Parathyroid adenoma (tissue), 2 donors: Measurements from ENCODE around the gene SLC1A3.

Experiments used
- H2AFZ ChIP-seq: fragments of 300-600 bp; sonication (generic); one replicate; pipeline ENCODE4 v1.7.0; 2017; ENCODE audit warnings: antibody characterized with exemption, mild to moderate bottlenecking
- H3K27ac ChIP-seq: fragments of 300-600 bp; sonication (generic); one replicate; pipeline ENCODE4 v1.7.0; 2017
- H3K27me3 ChIP-seq: fragments of 300-600 bp; sonication (generic); one replicate; pipeline ENCODE4 v1.7.0; 2017; ENCODE audit warnings: low read length; ENCODE audit not compliant: control insufficient read depth, insufficient read depth
- H3K36me3 ChIP-seq: fragments of 300-600 bp; sonication (generic); one replicate; pipeline ENCODE4 v1.7.0; 2017; ENCODE audit warnings: low read length; ENCODE audit not compliant: control insufficient read depth, insufficient read depth
- H3K4me1 ChIP-seq: fragments of 300-600 bp; sonication (generic); one replicate; pipeline ENCODE4 v1.7.0; 2017; ENCODE audit warnings: control low read depth
- H3K4me2 ChIP-seq: fragments of 300-600 bp; sonication (generic); one replicate; pipeline ENCODE4 v1.7.0; 2017; ENCODE audit warnings: low read length
- H3K4me3 ChIP-seq: fragments of 300-600 bp; sonication (generic); one replicate; pipeline ENCODE4 v1.7.0; 2017; ENCODE audit warnings: low read depth, low read length
- H3K79me2 ChIP-seq: fragments of 300-600 bp; sonication (generic); one replicate; pipeline ENCODE4 v1.7.0; 2017; ENCODE audit warnings: control low read depth
- H3K9ac ChIP-seq: fragments of 300-600 bp; sonication (generic); one replicate; pipeline ENCODE4 v1.7.0; 2017; ENCODE audit warnings: mild to moderate bottlenecking
- H3K9me3 ChIP-seq: fragments of 300-600 bp; sonication (generic); one replicate; pipeline ENCODE4 v1.7.0; 2017; ENCODE audit warnings: low read length; ENCODE audit not compliant: control insufficient read depth
- TF ChIP-seq, protein P1 (sequence below): fragments of 300-600 bp; sonication (generic); IDR thresholded peaks from one replicate; pipeline ENCODE4 v1.7.0; 2017; ENCODE audit warnings: antibody characterized with exemption, mild to moderate bottlenecking
- donor health status: primary hyperparathyroidism.

Gene SLC1A3

DNA sequence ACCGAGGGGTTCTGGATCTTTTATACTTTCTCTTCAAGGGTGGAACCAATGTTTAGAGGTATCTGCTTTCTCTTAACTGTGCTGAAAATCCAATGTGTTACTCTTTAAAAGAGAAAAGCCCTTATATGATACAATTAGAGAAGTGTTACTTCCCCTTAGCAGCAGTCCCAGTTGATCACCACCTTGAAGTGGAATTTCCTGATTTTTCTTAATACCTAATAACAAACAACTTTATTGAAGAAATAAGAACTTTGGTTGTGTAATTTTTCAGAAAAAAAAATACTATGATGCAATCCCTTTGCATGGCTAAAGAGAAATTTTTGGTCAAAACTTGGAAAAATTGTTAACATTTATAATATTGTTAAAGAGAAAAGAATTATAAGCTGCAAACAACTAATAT, 24.7 kb downstream of the SLC1A3 start:
- H2AFZ ChIP-seq = no peak overlapping the region
- H3K4me3 ChIP-seq = no peak overlapping the region
- no peaks in the 10 kb centered on the region for H3K79me2 ChIP-seq
- H3K9ac ChIP-seq = no peak overlapping the region
- TF ChIP-seq, protein P1, sequence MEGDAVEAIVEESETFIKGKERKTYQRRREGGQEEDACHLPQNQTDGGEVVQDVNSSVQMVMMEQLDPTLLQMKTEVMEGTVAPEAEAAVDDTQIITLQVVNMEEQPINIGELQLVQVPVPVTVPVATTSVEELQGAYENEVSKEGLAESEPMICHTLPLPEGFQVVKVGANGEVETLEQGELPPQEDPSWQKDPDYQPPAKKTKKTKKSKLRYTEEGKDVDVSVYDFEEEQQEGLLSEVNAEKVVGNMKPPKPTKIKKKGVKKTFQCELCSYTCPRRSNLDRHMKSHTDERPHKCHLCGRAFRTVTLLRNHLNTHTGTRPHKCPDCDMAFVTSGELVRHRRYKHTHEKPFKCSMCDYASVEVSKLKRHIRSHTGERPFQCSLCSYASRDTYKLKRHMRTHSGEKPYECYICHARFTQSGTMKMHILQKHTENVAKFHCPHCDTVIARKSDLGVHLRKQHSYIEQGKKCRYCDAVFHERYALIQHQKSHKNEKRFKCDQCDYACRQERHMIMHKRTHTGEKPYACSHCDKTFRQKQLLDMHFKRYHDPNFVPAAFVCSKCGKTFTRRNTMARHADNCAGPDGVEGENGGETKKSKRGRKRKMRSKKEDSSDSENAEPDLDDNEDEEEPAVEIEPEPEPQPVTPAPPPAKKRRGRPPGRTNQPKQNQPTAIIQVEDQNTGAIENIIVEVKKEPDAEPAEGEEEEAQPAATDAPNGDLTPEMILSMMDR = no peak
- H3K36me3 ChIP-seq = no peaks in the 10 kb centered on the region
- no peaks in the 10 kb centered on the region for H3K9me3 ChIP-seq
- no peak overlapping the region for H3K4me2 ChIP-seq
- H3K27ac ChIP-seq = no peak overlapping the region
- H3K4me1 ChIP-seq = no peaks in the 10 kb centered on the region
- no peaks in the 10 kb centered on the region for H3K27me3 ChIP-seq

DNA sequence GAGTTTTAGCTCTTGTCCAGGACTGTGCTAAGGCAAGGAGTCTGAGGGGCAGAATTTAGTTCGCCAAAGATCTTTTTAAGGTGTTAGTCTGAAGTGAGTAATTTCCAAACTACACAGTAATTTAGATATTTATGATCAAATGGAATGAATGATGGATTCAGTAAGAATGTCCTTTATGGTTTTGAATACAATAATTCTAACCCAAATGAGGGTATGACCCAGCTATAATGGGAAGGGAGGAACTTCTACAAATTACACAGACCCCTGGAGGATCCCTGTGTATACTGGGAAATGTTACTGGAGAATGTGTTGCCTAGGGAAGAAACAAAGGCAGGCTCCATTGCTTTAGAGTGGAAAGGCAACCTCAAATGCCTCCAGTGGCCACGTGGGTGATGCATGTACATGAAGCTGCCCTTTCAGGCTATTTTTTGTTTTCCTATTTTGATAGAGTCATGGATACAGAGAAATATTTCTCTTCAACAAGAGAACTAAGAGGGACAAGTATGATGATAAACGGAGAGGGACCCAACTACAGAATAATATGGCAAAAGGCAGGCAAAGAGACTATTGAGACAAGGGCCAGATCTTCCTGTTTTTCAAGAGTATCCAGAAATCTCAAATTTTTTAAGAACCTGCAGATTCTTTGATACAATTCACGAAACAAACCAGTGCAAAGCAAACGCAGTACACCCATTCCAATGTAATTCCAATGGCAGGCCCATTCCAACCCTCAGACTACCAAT, 25.4 kb downstream of the SLC1A3 start:
- no peak overlapping the region for H3K9ac ChIP-seq
- no peaks in the 10 kb centered on the region for H3K79me2 ChIP-seq
- H3K9me3 ChIP-seq = no peaks in the 10 kb centered on the region
- no peaks in the 10 kb centered on the region for H3K27me3 ChIP-seq
- H2AFZ ChIP-seq = no peak overlapping the region
- H3K4me1 ChIP-seq = no peaks in the 10 kb centered on the region
- H3K4me3 ChIP-seq = no peak overlapping the region
- TF ChIP-seq, protein P1 = no peak
- H3K27ac ChIP-seq = no peak overlapping the region
- no peaks in the 10 kb centered on the region for H3K36me3 ChIP-seq
- no peak overlapping the region for H3K4me2 ChIP-seq

DNA sequence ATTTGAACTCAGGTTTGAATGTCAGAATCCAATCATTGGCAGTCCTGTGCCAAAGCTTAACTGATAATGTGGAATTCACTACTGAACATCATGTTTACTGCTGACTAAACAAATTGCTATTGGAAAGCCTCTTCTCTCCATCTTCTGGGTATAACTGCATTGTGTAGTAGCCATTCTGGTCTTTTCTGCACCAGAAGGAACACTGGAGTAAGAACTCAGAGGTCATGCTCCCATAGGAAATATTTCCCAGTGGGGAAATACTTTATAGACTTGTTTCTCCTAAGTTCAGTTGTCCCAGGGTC, 25.9 kb downstream of the SLC1A3 start:
- Histone ChIP-seq H3K4me2 (no peak overlapping the region), H3K27me3 (no peaks in the 10 kb centered on the region), H2AFZ (no peak overlapping the region), H3K4me1 (no peaks in the 10 kb centered on the region), H3K9ac (no peak overlapping the region), H3K36me3 (no peaks in the 10 kb centered on the region), H3K27ac (no peak overlapping the region), H3K9me3 (no peaks in the 10 kb centered on the region), H3K79me2 (no peaks in the 10 kb centered on the region), H3K4me3 (no peak overlapping the region)
- TF ChIP-seq, protein P1 = no peak

DNA sequence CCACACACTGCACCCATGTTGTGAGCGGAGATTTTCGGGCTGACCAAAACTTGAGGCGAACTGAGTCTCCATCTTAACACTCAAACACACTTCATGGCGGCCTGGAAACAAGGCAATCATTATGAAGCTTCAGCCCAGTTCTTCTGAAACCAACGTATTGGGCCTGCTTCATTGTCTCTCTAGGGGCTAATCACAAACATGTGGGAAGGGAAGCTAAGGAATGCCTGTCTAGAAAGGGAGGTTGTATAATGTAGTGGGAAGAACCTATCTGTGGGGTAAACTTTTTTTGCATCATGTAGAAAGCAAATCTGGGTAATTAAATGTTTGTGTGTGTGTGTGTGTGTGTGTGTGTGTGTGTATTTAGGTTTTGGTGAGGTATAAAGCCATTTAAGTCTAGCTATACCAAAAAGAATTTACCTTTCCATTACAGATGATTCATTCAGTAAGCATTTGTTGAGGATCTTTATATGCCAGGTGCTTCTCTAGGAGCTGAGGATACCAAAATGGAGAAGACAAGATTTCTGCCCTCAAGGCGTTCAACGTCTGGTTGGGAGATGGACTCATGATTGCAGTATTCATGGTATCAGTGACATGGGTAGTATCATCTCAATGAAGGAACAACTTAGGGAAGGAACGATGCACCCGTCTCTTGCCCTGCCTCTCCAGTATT, 29.4 kb downstream of the SLC1A3 start:
- Histone ChIP-seq H3K79me2 (no peaks in the 10 kb centered on the region), H3K9ac (no peak overlapping the region), H3K4me1 (no peaks in the 10 kb centered on the region), H3K4me3 (no peak overlapping the region), H3K27ac (no peak overlapping the region), H3K36me3 (no peaks in the 10 kb centered on the region), H2AFZ (no peak overlapping the region), H3K27me3 (no peaks in the 10 kb centered on the region), H3K9me3 (no peaks in the 10 kb centered on the region), H3K4me2 (no peak overlapping the region)
- TF ChIP-seq, protein P1 = no peak

DNA sequence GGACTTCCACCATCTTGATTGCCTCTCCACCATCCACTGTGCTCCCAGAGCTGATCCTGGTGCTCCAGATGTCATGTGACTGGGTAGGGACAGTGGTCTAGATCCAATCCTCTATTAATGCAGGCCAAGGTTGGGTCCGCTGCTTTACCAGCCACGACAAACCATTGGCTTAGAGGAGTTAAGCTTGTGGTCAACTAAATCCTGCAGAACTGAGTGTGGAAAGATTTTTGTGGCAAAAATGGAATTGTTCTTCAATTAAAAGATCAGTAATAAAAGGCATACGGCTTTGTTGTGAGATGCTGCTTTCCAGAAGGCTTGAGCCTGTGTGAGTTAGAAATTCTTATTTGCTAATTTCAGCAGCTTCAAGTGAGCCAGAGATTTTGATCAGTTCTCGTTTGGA, 30.7 kb downstream of the SLC1A3 start:
- no peak overlapping the region for H3K4me2 ChIP-seq
- no peaks in the 10 kb centered on the region for H3K79me2 ChIP-seq
- H3K27me3 ChIP-seq = no peaks in the 10 kb centered on the region
- no peaks in the 10 kb centered on the region for H3K4me1 ChIP-seq
- TF ChIP-seq, protein P1 = no peak
- no peaks in the 10 kb centered on the region for H3K9me3 ChIP-seq
- no peak overlapping the region for H3K27ac ChIP-seq
- H3K4me3 ChIP-seq = no peak overlapping the region
- no peaks in the 10 kb centered on the region for H3K36me3 ChIP-seq
- H2AFZ ChIP-seq = no peak overlapping the region
- H3K9ac ChIP-seq = no peak overlapping the region
